ENCODE results near the gene UBE2J2.

Gene UBE2J2

GRCh38 chr1:1246577-1247340 is 26.9 kb downstream of the UBE2J2 start, which contains the start of gene C1QTNF12:
Gene C1QTNF12 (minus strand): TSS chr1:1246722. CDS start chr1:1246690, 32 bp downstream.
- POLR2A ChIA-PET, result no interaction called here
- CTCF ChIA-PET, result interaction anchor here (0.9 to 1.3 kb wide), 2 partner anchors 45 to 124 kb away, joined by 3 read pairs; no protein-coding TSS in a partner anchor
- TF ChIP-seq CTCF (IDR thresholded peaks at IDR 0.05; ENCODE audit: control extremely low read depth, extremely low read depth, low read depth, missing control alignments), result no peak
- no peak for DNase-seq (ENCODE audit: extremely low spot score)

GRCh38 chr1:1245817-1246576 is 27.7 kb downstream of the UBE2J2 start:
- no peak for DNase-seq (ENCODE audit: extremely low spot score)
- no peak for TF ChIP-seq CTCF (IDR thresholded peaks at IDR 0.05; ENCODE audit: control extremely low read depth, extremely low read depth, low read depth, missing control alignments)
- ChIA-PET CTCF (interaction anchor here (1.3 kb wide), 1 partner anchor 124 kb away, joined by 3 read pairs; no protein-coding TSS in a partner anchor), POLR2A (no interaction called here)

GRCh38 chr1:1245178-1245816 is 28.4 kb downstream of the UBE2J2 start:
- no peak for DNase-seq (ENCODE audit: extremely low spot score)
- TF ChIP-seq CTCF (IDR thresholded peaks at IDR 0.05; ENCODE audit: control extremely low read depth, extremely low read depth, low read depth, missing control alignments), result no peak
- ChIA-PET POLR2A (no interaction called here), CTCF (no interaction called here)

- DNase-seq (ENCODE audit: extremely low spot score), result no peak
- CTCF ChIA-PET, result interaction anchor here (1.0 to 1.2 kb wide), 2 partner anchors 29 to 212 kb away, joined by 3 read pairs; no protein-coding TSS in a partner anchor
- TF ChIP-seq CTCF (IDR thresholded peaks at IDR 0.05; ENCODE audit: control extremely low read depth, extremely low read depth, low read depth, missing control alignments), result no peak
- POLR2A ChIA-PET, result no interaction called here
Measured at GRCh38 chr1:1244192-1244811, 29.4 kb downstream of the UBE2J2 start.

- TF ChIP-seq CTCF (IDR thresholded peaks at IDR 0.05; ENCODE audit: control extremely low read depth, extremely low read depth, low read depth, missing control alignments), result no peak
- ChIA-PET POLR2A (no interaction called here), CTCF (interaction anchor here (1.0 to 1.2 kb wide), 2 partner anchors 28 to 212 kb away, joined by 3 read pairs; no protein-coding TSS in a partner anchor)
Measured at GRCh38 chr1:1243807-1244191, 29.9 kb downstream of the UBE2J2 start.

GRCh38 chr1:1243266-1243660 is 30.4 kb downstream of the UBE2J2 start:
- DNase-seq (ENCODE audit: extremely low spot score), result no peak
- ChIA-PET CTCF (interaction anchor here (0.7 to 1.2 kb wide), 4 partner anchors 27 to 211 kb away, joined by 3 to 4 read pairs (median 3); no protein-coding TSS in a partner anchor), POLR2A (no interaction called here)
- no peak for TF ChIP-seq CTCF (IDR thresholded peaks at IDR 0.05; ENCODE audit: control extremely low read depth, extremely low read depth, low read depth, missing control alignments)

More at GRCh38 chr1:1243807-1244191, 29.9 kb downstream of the UBE2J2 start:
- no peak for DNase-seq (ENCODE audit: extremely low spot score)

Data from GM10248 (cell line).